ENCODE data around the gene WDR38.
"Not testable (repeated sequence)": the region's sequence is repeated elsewhere in the genome, so short reads cannot be mapped to it uniquely, and the experiment has no call there.

The WDR38 gene

DNA sequence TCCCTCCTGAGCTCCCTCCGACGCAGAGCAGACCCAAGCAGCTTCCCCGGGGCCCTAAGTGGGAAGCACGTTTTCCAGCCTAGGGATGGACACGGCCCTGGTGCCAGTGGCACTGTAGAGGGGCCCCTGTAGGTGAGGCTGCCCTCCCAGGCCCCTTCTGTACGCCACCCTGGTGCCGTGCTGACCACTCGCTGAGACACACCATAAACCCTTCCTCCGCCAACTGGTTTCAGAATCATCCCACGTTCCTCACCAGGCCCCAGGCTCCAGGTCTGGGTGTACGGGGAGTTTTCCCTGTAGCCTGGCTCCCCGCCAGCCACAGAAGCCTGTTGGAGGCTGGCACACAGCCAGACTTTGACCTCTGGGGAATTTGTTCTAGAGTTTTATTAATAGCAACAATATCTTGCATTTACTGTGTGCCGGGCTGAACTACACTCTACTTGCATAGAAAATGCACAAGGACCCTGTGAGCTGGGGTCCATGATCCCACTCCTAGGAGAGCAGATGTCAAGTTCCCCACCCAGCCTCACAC is 18.2 kb upstream of the WDR38 start:
- DNase-seq: peak; percentile 59

- DNase-seq: not testable (repeated sequence)
Observed at GRCh38 chr9:124838132-124838531, 15.1 kb upstream of the WDR38 start.

- not testable (repeated sequence) for DNase-seq
Observed at GRCh38 chr9:124838567-124839275, 14.5 kb upstream of the WDR38 start.

- no peak for DNase-seq
Observed at GRCh38 chr9:124839612-124840299, 13.5 kb upstream of the WDR38 start.

GRCh38 chr9:124840300-124840833 is 12.9 kb upstream of the WDR38 start:
- DNase-seq: no peak

DNA sequence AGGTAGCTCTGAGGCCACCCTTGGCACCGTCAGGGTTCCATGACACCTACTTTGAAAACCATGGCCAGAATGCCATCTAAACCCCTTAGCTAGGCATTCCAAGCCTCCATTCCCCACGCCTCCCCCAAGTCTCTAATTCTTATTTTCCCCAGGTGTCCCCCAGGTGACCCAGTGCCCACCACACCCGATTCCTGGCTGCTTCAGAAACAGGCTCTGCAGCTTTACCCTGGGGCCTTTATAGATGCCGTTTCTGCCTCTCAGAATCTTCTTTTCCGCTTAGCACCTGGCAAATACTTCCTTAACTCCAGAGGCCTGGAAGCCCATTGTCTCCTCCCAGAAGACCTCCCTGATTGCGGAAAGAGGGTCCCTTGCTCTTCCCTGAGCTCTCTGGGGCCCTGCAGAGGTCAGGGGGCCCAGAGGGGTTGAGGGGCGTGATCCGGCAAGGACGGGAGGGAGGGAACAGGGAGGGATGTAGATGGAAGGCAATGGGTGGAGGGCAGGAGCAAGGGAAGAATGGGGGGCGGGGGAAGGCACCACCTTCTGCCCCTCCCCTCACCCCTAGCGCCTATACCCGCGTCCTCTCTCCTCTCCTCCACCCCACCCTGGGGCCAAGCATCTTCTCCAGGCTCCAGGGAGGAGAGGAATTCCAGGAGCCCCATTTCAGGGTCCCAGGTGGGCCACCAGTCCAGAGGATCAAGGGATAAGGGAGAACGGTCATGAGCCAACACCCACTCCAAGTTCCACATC is 12.0 kb upstream of the WDR38 start:
- DNase-seq: no peak

- DNase-seq: no peak
Observed at GRCh38 chr9:124843456-124844034, 9.7 kb upstream of the WDR38 start.

DNA sequence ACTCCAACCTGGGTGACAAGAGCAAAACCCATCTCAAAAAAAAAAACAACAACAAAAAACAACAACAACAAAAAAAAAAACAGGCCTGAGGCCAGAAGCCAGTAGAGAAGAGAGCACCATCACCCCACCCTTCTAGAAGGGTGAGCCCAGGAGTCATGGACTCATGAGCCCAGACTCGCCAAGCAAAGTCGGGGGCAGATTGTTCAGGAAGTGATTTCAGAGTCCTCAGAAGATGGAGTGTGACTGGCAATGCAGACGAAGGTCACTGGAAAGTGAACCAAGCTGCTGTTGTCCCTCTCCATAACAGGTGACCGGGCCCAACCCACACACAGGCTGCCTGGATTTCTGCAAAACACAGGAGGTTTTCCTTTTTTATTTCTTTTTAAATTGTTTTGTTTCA is 9.0 kb upstream of the WDR38 start:
- DNase-seq: no peak

DNA sequence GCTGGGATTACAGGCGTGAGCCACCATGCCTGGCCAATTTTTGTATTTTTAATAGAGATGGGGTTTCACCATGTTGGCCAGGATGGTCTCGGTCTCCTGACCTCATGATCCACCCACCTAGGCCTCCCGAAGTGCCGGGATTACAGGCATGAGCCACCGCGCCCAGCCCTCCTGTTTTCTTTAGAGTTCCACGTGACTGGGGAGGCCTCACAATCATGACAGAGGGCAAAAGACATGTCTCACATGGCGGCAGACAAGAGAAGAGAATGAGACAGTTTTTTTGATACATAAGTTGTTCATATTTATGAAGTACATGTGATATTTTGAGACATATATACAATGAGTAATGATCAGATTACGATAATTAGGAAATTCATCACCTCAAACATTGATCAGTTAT is 6.8 kb upstream of the WDR38 start:
- DNase-seq: not testable (repeated sequence)

DNA sequence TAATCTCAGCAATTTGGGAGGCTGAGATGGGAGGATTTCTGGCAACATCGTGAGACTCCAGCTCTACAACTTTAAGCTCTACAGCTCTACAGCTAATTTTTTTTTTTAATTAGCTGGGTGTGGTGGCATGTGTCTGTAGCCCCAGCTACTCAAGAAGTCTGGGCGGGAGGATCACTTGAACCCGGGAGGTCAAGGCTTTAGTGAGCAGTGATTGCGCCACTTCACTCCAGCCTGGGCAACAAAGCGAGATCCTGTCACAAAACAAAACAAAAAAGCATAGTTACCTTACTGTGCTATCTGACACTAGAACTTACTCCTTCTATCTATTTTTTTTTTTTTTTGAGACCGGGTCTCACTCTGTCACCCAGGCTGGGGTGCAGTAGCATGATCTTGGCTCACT is 6.3 kb upstream of the WDR38 start:
- no peak for DNase-seq

GRCh38 chr9:124849801-124850200 is 3.5 kb upstream of the WDR38 start:
- no peak for DNase-seq

- DNase-seq: no peak
Observed at GRCh38 chr9:124852121-124852828, 985 bp upstream of the WDR38 start.

DNA sequence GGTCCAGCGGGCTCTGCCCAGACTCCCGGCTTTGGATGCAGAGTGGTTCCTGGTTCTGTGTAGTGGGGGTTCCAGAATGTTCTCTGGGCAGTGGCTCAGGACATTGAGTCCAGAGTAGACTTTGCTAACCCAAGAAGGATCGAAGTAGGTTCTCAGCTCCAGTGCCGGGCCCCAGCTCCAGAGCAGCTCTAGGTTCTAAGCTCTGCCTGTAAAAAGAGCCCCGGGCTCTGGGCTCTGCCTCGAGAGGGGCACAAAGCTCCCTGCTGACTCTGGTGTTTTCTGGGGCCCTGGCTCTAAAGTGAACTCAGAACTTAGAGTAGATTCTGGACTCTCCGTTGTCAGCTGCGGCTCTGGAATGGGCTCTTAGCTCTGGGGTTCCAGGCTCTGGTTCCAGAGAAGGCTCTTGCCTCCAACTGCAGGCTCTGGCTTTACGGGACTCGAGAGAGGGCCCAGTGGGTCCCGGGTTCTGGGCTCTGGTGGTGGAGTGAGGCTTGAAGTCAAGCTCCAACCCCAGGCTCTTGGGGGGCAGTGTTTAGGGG is 414 bp downstream of the WDR38 start:
- DNase-seq: no peak

DNA sequence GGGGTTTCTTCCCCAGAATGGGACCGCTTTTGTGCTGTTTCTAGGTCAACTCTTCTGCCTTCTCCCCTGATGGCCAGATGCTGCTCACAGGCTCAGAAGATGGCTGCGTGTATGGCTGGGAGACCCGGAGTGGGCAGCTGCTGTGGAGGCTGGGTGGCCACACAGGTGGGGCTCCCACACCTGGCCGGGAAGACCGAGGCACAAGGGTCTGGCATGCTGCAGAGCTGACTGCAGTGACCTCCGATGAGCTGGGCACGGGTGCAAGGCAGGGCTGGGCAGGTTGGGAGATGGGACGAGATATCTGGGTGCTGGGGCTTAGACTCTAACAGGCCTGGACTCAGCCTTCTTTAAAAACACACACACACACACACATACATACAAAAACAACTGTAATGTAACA is 901 bp downstream of the WDR38 start:
- DNase-seq: no peak

GRCh38 chr9:124854822-124855221 is 1.6 kb downstream of the WDR38 start:
- DNase-seq: no peak

DNA sequence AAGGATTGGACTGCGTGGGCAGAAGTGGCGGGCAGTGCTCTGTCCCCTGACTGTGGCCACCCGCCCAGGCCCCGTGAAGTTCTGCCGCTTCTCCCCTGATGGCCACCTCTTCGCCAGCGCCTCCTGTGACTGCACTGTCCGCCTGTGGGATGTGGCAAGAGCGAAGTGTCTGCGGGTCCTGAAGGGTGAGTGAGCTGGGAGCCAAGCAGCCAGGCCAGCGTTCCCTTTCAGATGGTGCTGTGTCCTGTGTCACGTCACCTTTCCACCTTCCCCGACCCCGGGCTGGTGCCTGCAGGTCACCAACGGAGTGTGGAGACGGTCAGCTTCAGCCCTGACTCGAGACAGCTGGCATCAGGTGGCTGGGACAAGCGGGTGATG is 2.3 kb downstream of the WDR38 start:
- DNase-seq: no peak

- no peak for DNase-seq
Observed at GRCh38 chr9:124855944-124856765, 2.9 kb downstream of the WDR38 start.

DNA sequence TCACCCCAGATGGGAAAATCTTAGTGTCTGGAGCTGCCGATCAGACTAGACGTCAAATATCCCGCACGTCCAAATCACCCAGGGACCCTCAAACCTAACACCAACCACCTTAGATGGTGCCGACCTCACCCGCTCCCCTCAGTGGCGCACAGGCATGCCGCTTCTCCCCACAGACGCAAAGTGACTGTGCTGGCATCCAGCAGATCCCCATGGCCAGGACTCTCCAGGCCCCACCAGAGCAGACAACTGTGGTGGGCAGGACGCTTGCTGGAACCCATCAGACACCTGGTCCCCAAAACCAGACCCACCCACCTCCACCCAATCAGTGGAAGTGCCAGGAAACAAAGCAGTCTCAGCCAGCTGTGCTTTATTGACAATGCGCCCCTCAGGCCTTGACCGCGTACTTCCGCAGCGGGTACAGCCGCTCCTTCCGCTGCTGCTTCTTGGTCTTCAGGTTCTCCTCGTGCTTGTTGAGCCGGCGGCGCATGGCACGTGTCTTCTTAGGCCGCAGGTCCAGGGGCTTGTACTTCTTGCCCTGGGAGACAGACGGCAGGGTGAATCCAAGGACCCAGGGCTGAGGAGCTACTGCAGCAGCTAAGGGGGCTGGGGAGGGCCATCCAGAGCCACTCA is 4.4 kb downstream of the WDR38 start:
- DNase-seq: no peak

DNA sequence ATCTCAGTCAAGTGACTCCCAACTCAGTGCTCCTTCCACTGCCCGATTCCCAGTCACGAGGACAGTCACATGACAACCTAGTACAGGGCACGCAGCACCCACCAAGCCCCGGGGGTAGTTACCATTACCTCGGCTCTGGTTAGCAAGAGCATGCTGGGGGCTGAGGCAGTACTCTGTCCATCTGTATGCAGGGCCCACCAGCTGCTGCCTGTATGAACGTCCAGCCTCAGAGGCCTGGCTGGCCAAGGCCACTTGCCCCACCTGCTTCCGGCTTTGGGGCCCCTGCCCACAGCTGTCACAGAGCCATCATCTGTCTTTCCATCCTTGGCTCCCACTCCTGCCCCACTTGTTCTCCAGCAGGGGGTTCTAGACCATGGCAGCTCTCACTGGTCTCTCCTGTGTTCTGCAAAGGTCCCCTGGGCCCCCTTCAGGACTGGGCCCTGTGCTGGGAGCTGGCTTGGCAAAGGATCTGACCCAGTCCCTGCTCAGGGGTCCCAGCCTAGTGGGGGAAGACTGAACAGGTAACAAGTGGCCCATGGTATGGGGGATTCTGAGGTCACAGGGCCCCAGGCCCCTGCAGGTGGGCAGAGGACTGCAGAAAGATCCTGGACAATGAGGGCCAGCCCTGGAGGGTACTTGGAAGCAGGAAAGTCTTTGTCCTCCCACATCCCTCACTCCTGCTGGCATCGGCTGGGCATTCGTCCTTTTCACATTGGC is 5.2 kb downstream of the WDR38 start:
- DNase-seq: no peak
